GM12891 (cell line): ENCODE data around the gene SBNO1.

Experiments
- DNase-seq: peaks from one replicate; pipeline ENCODE4 v3.0.0; 2011; ENCODE audit warnings: low spot score; ENCODE audit not compliant: insufficient read length
- FAIRE-seq: peaks from 2 replicates; lab custom pipeline; 2011; peaks lifted over from hg19 to GRCh38; lab: Jason Lieb, UNC
- PAX5 ChIP-seq: IDR thresholded peaks from 2 replicates; pipeline ENCODE4 v1.6.1; 2011; ENCODE audit warnings: low read length, moderate library complexity, mild to moderate bottlenecking; ENCODE audit not compliant: insufficient read depth, severe bottlenecking
- POLR2A ChIP-seq: IDR thresholded peaks from 2 replicates; pipeline ENCODE4 v1.6.1; 2011; ENCODE audit warnings: low read depth, low read length, control low read depth
- POLR2AphosphoS5 ChIP-seq: IDR thresholded peaks from 2 replicates; pipeline ENCODE4 v1.6.1; 2011; ENCODE audit warnings: low read depth, low read length, control low read depth
- POU2F2 ChIP-seq: IDR thresholded peaks from 2 replicates; pipeline ENCODE4 v1.6.1; 2011; ENCODE audit warnings: low read depth, mild to moderate bottlenecking, control low read depth, low read length, moderate library complexity
- SPI1 ChIP-seq: IDR thresholded peaks from 2 replicates; pipeline ENCODE4 v1.6.1; 2011; ENCODE audit warnings: low read depth, low read length, control low read depth
- TAF1 ChIP-seq: IDR thresholded peaks from 2 replicates; pipeline ENCODE4 v1.6.1; 2011; ENCODE audit warnings: low read depth, low read length, control low read depth

Gene SBNO1

DNA sequence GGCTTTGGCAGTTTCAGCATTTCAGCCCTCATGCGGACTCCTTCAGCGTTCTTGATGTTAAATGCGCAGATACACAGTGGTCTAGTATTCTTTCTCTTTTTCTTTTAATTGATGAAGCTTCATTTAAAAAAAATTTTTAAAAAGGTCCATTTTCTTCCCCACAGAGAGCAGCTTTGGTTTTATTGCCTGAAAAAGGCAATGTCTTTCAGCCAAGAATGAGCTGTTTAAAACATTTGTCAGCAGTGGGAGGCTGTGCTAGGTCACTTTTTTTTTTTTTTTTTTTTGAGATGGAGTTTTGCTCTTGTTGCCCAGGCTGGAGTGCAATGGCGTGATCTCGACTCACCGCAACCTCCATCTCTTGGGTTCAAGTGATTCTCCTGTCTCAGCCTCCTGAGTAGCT, 32.8 kb upstream of the SBNO1 start:
- DNase-seq = no peak
- FAIRE-seq = no peak
- no peak for TF ChIP-seq SPI1
- no peak for TF ChIP-seq POLR2AphosphoS5
- no peak for TF ChIP-seq TAF1
- no peak for TF ChIP-seq POLR2A
- no peak for TF ChIP-seq POU2F2
- TF ChIP-seq PAX5 = no peak

DNA sequence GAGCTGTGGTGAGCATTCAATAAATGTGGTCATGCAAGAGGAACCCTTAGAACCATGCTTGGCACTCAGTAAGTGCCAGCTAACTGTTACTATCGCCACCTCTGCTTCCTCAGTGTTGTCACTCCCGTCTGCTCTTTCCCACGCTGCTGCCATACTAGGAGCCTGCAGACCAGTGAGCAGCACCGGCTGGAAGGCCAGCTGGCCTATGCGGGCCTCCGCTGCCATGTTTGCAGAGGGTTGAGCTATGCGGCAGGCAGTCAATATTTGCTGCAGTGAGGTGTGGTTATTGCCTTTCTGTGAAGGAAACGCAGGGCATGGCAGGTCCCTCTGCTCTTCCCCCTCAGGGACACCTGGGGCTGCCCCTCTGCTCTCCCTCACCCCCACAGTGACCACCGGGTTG, 32.3 kb upstream of the SBNO1 start:
- TF ChIP-seq TAF1 (no peak), POLR2A (no peak), SPI1 (no peak), POU2F2 (no peak), POLR2AphosphoS5 (no peak), PAX5 (no peak)
- DNase-seq = no peak
- FAIRE-seq = no peak

DNA sequence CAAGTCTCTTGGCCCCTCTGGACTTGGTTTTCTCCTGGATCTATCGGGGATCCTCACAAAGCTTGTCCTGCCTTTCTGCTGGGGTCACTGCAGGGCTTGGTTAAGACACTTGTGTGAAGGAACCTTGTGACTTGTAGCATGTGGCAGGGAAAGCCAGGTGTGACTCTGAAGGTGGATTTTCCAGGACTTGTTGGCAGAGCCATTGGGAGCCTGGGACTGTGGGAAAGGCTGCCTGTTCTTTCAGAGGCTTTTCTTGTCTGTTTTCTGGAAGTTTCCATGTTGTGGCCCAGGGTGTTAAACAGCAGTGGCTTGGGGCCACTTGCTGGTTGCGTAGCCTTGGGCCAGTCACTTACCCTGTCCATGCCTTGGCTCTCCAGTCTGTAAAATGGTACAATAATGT, 31.9 kb upstream of the SBNO1 start:
- DNase-seq (no peak), FAIRE-seq (no peak)

DNA sequence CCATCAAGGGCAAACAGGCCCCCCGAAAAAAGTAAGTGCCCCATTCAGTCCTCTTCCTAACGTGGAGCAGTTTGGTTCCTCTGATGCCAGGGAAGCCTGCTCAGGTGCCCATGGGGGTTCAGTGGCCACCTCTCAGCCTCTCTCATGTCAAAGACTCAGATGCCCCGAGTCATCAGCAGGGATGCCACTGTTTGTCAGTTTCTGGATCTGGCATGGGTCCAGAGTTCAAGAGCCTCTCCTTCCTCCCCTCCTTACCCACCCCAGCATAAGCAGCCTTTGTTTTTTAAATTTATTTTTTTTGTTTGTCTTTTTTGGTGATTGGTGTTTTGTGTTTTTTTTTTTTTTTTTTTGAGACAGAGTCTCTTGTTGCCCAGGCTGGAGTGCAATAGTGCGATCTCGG, 30.6 kb upstream of the SBNO1 start:
- DNase-seq = no peak
- TF ChIP-seq SPI1 (no peak), PAX5 (no peak), POU2F2 (no peak), TAF1 (no peak), POLR2A (no peak), POLR2AphosphoS5 (no peak)
- no peak for FAIRE-seq

More for the DNA sequence above, 31.9 kb upstream of the SBNO1 start:
- TF ChIP-seq TAF1 (no peak), POLR2A (no peak), POLR2AphosphoS5 (no peak), POU2F2 (no peak)

DNA sequence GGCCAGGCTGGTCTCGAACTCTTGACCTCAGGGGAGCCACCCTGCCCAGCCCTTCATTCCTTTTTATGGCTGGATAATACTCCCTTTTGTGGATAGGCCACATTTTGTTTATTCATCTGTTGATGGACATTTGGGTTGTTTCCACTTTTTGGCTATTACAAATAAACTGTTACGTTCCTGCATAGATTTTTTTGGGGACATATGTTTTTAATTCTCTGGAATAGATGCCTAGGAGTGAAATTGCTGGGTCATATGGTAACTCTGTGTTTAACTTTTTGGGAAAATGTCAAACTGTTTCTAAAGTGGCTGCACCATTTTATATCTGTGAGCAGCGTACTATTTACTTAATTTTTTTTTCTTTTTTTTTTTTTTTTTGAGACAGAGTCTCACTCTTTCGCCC, 29.1 kb upstream of the SBNO1 start:
- no peak for FAIRE-seq
- TF ChIP-seq TAF1 (no peak), POLR2A (no peak), PAX5 (no peak), SPI1 (no peak), POU2F2 (no peak), POLR2AphosphoS5 (no peak)
- no peak for DNase-seq

DNA sequence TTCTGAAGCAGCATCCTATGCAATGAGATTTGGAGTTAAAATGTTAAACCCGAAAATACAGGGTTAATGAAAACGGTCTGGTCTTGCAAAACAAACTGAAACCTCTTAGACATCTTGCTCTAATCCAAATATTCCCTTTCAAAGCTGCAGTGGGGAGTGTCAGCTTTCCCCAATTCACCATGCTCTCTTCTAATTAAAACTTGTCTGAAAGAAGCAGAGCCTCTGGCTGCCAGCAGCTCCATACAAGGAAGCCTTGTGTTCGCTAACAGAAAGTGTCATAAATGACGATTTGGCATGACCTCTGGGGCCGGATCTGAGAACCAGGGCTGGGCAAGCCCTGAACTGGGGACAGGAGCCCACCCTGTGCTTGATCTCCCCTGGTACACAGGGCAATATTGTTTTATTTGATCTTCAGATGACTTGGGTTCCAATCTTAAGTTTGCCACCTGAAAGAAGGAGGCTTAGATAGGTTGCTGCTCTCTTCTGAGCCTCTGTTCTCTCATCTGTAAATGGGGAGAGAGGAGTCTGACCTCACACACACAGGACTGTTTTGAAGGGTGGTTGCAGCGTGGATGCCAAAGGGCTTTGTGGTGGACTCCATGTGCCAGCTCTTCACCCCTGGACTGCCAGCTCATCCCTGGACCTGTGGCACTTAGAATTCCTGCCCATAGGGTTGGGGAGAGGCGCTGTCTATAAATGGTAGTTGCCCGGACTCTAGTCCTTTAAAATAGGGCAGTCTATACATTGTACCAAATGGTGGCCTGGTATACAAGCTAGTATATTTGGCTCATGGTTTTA, 27.1 kb upstream of the SBNO1 start:
- FAIRE-seq (no peak), DNase-seq (no peak)
- no peak for TF ChIP-seq PAX5
- TF ChIP-seq POLR2AphosphoS5 = no peak
- TF ChIP-seq TAF1 = no peak
- TF ChIP-seq POU2F2 = no peak
- no peak for TF ChIP-seq SPI1
- TF ChIP-seq POLR2A = no peak

DNA sequence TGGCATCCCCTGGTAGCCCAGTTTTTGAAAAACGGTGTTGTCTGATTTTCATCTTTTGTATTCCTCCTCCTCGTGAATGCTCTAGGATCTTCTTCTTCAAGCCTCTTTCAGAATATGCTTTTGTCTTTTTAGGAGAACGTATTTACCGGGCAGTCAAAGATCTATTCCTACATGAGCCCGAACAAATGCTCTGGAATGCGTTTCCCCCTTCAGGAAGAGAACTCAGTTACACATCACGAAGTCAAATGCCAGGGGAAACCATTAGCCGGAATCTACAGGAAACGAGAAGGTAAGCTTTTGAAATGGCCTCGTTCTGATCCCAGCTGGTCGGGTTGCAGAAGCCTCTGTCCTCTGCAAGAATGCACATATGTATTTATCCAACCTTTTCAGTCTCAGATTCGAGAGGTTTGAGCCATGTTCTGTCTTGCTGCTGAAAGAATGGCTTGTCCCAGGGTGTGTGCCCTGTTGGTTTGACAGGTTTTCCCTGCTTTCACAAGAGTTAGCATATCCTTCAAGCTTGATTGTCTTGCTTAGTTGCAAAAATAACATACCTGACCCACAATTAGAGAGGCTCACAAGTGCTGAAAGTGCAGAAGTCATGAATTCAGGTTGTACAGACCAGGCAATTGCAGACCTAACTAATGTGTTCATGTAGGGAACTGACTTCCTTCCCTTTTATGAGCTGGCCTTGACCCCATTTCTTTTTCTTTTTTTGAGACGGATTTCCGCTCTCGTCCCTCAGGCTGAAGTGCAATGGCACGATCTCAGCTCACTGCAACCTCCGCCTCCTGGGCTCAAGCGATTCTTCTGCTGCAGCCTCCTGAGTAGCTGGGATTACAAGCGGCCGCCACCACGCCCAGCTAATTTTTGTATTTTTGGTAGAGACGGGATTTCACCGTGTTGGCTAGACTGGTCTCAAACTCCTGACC, 26.1 kb upstream of the SBNO1 start:
- TF ChIP-seq POU2F2 = no peak
- TF ChIP-seq PAX5 = no peak
- FAIRE-seq (no peak), DNase-seq (no peak)

DNA sequence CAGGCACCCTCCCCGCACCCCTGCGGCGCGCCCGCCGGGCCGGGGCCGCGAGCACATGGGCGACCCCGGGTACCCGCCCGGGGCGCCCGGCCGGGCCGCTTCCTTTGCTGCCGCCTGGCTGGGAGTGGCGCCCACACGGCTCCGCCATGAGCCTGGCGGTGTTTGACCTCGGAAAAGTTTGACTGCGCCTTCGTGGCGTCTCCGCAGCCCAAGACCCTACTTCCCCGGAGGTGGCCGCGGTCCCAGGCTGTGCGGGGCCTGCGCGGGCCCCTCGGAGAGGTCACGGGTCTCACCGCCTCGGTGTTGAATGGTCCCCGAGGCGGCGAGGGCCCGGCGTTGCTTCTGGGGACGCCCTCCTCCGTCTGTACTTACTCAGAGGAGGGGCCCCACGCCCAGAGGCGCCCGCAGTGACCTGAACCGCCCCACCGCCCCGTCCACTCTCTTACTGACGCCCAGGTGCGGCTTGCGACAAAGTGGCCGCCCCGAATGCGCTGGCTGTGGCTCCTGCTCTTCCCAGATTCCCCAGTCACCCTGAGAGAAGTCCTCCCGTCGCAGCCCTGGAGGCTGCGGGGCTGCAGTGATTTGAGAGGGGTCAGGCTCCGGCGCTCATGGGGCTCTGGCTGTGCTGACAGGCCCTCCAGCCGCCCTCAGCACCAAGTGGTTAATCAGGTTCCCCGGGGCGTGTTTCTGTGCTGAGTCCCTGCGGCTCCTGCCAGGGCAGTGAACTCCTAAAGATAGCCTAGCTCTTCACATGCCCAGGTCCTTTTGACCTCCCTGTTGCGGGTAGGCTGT, 25.1 kb upstream of the SBNO1 start:
- DNase-seq = peak; percentile 55
- FAIRE-seq = no peak
- TF ChIP-seq POU2F2 = no peak
- no peak for TF ChIP-seq POLR2A
- TF ChIP-seq POLR2AphosphoS5 = no peak
- no peak for TF ChIP-seq PAX5
- no peak for TF ChIP-seq SPI1
- TF ChIP-seq TAF1 = no peak

DNA sequence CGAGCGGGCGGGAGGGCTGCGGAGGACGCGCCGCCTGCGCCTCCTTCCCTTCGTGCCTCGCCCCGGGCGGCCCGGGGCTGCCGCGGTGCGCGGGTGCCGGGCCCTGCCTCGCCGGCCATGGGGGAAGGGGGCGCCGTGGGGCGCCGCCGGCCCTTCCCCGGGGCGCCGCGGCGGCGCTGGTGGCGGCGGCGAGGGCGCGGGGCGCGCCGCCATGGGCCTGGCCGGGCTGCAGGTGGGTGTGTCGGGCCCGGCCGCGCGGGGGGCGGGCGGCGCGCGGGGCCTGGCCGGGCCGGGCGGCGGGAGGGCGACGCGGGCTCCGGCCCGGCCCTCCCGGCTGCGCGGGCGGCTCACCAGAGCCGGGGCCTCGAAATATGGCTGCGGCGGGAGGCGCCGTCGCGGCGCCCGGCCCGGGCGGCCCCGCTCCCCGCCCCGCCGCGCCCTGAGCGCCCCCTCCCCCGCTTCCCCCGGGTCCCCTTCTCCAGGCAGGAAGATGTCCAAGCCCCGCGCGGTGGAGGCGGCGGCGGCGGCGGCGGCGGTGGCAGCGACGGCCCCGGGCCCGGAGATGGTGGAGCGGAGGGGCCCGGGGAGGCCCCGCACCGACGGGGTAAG, 24.4 kb upstream of the SBNO1 start:
- DNase-seq = peak; percentile 49
- no peak for FAIRE-seq
- TF ChIP-seq POLR2A = no peak
- no peak for TF ChIP-seq POLR2AphosphoS5
- TF ChIP-seq POU2F2 = no peak
- TF ChIP-seq SPI1 = no peak
- TF ChIP-seq TAF1 = no peak
- no peak for TF ChIP-seq PAX5
